Tibial artery (tissue), 4 donors: Measurements from ENCODE around the gene PIM1.

Source experiments
- DNase-seq, 2 donors: peaks; one replicate each; pipeline ENCODE4 v3.0.0-alpha.2; 2019
- H3K27ac ChIP-seq, 2 donors: fragments of 200-600 bp; sonication (generic) in 1 of 2; 1 replicate in 1 of 2; 2 replicates in 1 of 2; pipeline ENCODE4 v1.5.1; 2018 to 2019; ENCODE audit warnings: mild to moderate bottlenecking in 1 of 2
- H3K27me3 ChIP-seq, 2 donors: fragments of 200-600 bp; sonication (generic) in 1 of 2; one replicate each; pipeline versions ENCODE4 v1.5.1 to v1.6.0; 2016 to 2019
- H3K36me3 ChIP-seq, 3 donors: fragments of 200-600 bp; sonication (generic) in 2 of 3; one replicate each; pipeline ENCODE4 v1.5.1; 2016 to 2019; ENCODE audit warnings: mild to moderate bottlenecking in 2 of 3
- H3K4me1 ChIP-seq, 4 donors: fragments of 200-600 bp; sonication (generic) in 2 of 4; 1 replicate in 3 of 4; 2 replicates in 1 of 4; pipeline ENCODE4 v1.5.1; 2016 to 2019
- H3K4me3 ChIP-seq, 2 donors: fragments of 200-600 bp; sonication (generic) in 1 of 2; 1 replicate in 1 of 2; 2 replicates in 1 of 2; pipeline ENCODE4 v1.5.1; 2018 to 2019; ENCODE audit warnings: mild to moderate bottlenecking in 2 of 2
- H3K9me3 ChIP-seq, 3 donors: fragments of 200-600 bp; sonication (generic) in 1 of 3; one replicate each; pipeline ENCODE4 v1.5.1; 2016 to 2019
- intact Hi-C: fragments of 100-400 bp; cut with DNase I; formaldehyde crosslinking; loops from one replicate; pipeline ENCODE4 v1.15.0; 2023; ENCODE audit warnings: low total_unique reads
- TF ChIP-seq, protein P1 (sequence below), 2 experiments: fragments of 200-600 bp in 1 of 2; fragments of 450-650 bp in 1 of 2; IDR thresholded peaks; one replicate each; pipeline ENCODE4 v1.5.1; 2017 to 2019; ENCODE audit warnings: antibody characterized with exemption in 2 of 2, mild to moderate bottlenecking in 1 of 2, moderate library complexity in 1 of 2

Gene PIM1

DNA sequence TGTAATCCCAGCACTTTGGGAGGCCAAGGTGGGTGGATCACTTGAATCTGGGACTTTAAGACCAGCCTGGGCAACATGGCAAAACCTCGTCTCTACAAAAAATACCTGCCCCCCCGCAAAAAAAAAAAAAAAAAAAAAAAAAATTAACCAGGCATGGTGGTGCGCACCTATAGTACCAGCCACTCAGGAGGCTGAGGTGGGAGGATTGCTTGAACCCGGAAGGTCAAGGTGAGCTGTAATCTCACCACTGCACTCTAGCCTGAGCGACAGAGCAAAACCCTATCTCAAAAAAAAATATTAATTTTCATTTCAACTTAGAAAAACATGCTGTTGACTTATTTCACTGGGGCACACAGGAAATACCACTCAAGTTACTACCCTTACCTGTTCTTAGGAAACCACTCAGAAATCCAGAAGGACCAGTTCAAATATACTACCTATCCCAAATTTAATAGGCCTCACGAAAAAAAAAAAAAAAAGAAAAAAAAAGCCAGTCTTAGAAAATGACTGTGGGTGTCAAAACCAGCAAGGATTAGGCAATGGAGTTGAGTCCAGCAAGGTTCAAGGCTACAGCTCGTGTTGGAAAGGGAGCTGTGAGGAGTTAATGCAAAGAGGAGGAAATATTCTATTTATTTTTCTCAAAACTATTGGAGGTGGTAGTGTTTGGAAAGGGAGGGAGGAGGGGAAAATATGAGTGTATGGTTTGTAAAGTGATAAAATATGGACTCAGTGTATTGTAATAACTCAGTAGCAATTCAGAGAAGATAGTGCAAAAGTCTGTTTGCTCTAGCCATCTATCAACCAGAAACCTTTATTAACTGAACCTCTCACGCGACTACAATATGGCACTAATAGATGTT lies 33.9 kb upstream of the PIM1 start:
- peaks cover 7 to 64% (median 37%) of the 10 kb centered on the region in 4 donors for H3K4me1 ChIP-seq

DNA sequence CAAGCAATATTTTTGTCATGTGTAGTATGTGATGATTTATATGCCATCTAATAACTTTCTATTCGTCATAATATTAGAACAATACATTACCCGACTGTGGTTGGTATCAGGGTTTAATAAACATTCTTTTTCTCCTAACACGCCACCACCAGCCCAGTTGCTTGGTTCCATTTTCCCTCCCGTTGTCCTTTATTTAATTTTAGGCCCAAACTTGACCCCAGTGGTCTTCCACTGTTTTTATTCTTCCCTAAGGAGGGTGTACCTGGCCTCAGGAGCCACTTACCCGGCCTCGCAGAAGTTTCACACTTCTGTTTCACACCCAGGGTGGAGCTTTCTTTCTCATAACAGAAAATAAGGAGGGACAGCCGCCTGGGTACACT lies 33.1 kb upstream of the PIM1 start:
- peak overlapping the region; percentile 80 to 85 for H3K27ac ChIP-seq
- H3K4me1 ChIP-seq: peaks cover 7 to 64% (median 32%) of the 10 kb centered on the region in 4 donors
- H3K4me3 ChIP-seq: no peak overlapping the region

More for the DNA sequence above, 33.9 kb upstream of the PIM1 start:
- Histone ChIP-seq H3K4me3 (no peak overlapping the region), H3K36me3 (no peaks in the 10 kb centered on the region), H3K27ac (peak overlapping the region; percentile 80 to 85), H3K27me3 (no peaks in the 10 kb centered on the region), H3K9me3 (no peaks in the 10 kb centered on the region)
- DNase-seq: no peak
- TF ChIP-seq, protein P1, sequence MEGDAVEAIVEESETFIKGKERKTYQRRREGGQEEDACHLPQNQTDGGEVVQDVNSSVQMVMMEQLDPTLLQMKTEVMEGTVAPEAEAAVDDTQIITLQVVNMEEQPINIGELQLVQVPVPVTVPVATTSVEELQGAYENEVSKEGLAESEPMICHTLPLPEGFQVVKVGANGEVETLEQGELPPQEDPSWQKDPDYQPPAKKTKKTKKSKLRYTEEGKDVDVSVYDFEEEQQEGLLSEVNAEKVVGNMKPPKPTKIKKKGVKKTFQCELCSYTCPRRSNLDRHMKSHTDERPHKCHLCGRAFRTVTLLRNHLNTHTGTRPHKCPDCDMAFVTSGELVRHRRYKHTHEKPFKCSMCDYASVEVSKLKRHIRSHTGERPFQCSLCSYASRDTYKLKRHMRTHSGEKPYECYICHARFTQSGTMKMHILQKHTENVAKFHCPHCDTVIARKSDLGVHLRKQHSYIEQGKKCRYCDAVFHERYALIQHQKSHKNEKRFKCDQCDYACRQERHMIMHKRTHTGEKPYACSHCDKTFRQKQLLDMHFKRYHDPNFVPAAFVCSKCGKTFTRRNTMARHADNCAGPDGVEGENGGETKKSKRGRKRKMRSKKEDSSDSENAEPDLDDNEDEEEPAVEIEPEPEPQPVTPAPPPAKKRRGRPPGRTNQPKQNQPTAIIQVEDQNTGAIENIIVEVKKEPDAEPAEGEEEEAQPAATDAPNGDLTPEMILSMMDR (IDR thresholded peaks at IDR 0.05): no peak
- intact Hi-C loops: loop anchor here (2.0 kb wide), 1 partner anchor 35 kb away; the partner anchor contains the start of gene PIM1

DNA sequence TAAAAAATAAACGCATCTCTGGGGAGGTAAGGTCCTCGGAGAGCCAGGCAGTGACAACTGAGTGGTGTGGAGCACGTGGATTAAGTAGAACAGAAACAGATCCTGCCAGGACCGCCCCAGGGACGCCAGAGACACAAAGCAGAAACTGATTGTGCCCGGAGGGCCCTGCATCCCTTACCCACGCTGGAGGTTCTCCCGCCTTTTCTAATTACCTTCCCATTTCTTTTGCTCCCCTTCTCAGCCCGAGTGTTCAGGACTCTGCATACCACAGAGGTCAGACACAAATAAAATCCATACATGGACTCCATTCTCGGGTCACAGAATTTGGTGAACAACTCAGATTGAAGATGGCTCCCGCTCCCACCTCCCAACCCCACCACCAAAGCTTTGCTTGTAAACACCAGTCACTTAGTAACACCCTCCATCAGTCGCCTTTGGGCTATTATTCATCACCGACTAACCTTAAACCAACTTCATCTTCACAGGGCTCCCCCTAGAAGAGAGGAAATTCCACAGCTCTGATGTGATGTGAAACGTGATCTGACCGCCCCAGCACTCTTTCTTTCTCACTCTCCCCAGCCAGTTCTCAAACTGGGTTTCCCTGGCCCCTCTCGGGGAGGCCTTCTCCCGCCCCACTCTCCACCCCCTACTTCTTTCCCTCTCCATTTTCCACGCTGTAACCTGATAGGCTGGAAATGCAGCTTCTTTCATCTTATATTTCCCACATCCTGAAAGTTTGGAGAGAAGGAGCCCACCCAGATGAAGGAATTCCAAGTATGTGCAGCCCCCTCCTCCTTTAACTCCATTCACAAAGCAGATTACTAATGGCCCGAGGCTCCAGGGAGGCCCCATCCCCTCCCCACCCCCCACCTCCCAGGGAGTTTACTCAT lies 32.5 kb upstream of the PIM1 start:
- TF ChIP-seq, protein P1 (IDR thresholded peaks at IDR 0.05): no peak
- Histone ChIP-seq H3K4me3 (no peak overlapping the region), H3K9me3 (no peaks in the 10 kb centered on the region), H3K4me1 (peaks cover 7 to 64% (median 30%) of the 10 kb centered on the region in 4 donors), H3K27me3 (no peaks in the 10 kb centered on the region), H3K36me3 (no peaks in the 10 kb centered on the region), H3K27ac (peak overlapping the region; percentile 80 to 85)
- intact Hi-C loops: no loop called here
- no peak for DNase-seq

More for the DNA sequence above, 33.1 kb upstream of the PIM1 start:
- no peaks in the 10 kb centered on the region for H3K36me3 ChIP-seq
- H3K9me3 ChIP-seq: no peaks in the 10 kb centered on the region
- TF ChIP-seq, protein P1 (IDR thresholded peaks at IDR 0.05): no peak
- H3K27me3 ChIP-seq: no peaks in the 10 kb centered on the region
- no peak for DNase-seq
- intact Hi-C loops: no loop called here

DNA sequence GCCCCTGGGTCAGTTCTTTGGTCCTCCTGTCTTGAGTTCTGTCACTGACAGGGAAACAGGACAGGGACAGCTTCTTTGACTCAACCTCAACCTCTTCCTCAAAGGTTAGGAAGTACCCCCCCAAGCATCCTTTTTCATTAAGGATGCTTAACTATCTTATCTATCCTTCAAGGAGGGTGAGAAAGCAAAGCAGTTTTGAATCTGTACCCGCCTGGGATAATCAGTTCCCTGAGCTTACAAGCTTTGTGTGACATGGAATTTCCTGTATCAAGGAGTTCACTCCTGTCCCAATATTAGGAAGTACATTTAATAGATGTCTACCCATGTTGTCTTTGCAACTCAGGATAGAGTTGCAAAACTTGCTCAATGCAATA lies 31.1 kb upstream of the PIM1 start:
- Histone ChIP-seq H3K9me3 (no peaks in the 10 kb centered on the region), H3K4me3 (no peak overlapping the region), H3K36me3 (no peaks in the 10 kb centered on the region), H3K27me3 (no peaks in the 10 kb centered on the region), H3K4me1 (peaks cover 7 to 67% (median 28%) of the 10 kb centered on the region in 4 donors), H3K27ac (no peak overlapping the region)
- no peak for DNase-seq
- TF ChIP-seq, protein P1 (IDR thresholded peaks at IDR 0.05): no peak
- intact Hi-C loops: no loop called here

DNA sequence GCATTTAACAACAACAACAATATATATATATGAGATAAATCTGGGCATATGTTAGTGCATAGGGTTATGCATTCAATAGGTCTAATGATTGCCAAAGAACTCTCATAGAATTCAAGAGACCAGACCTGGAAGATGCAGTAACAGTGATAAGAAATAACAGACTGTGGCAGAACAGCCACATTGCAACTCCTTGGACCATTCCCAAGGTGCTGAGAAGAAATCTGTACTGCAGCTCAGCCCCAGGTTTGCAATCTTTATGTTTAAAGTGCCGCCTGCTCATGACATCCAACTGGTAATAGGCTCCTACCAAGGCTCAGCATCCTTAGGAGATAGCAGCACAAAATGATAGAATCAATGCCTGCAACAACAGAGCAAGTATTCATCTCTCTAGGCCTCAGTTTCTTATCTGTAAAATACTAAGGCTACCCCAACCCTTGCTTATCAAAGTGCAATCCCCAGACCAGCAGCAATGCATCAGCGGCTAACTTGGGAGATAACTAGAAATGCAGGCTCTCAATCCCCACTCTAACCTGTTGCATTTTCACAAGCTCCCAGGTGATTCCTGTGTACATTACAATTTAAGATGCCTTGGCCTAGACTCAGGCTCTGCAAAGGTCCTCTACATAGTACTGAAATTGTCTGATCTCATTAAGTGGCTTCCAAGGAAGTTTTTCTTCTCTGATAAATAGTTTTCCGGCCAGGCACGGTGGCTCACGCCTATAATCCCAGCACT lies 30.6 kb upstream of the PIM1 start:
- DNase-seq: no peak
- TF ChIP-seq, protein P1 (IDR thresholded peaks at IDR 0.05): no peak
- Histone ChIP-seq H3K27me3 (no peaks in the 10 kb centered on the region), H3K4me1 (peaks cover 4 to 67% (median 23%) of the 10 kb centered on the region in 4 donors), H3K9me3 (no peaks in the 10 kb centered on the region), H3K4me3 (no peak overlapping the region), H3K36me3 (no peaks in the 10 kb centered on the region), H3K27ac (no peak overlapping the region)
- intact Hi-C loops: no loop called here
